Fibroblast of pulmonary artery (primary cell): ENCODE measurements around the gene CCL17.

Experiments used
- DNase-seq: peaks from one replicate; pipeline ENCODE4 v3.0.0-alpha.2; 2010; ENCODE audit warnings: low read depth
- H3K4me3 ChIP-seq: replicated peaks from 2 replicates; pipeline ENCODE4 v1.5.1; 2011; ENCODE audit warnings: low read depth, mild to moderate bottlenecking, control low read depth, low read length, moderate library complexity
- TF ChIP-seq, protein P1 (sequence below): IDR thresholded peaks from 2 replicates; pipeline ENCODE4 v1.5.1; 2011; ENCODE audit warnings: mild to moderate bottlenecking, control low read depth, low read length, inconsistent platforms; ENCODE audit errors: missing control alignments

The CCL17 gene

DNA sequence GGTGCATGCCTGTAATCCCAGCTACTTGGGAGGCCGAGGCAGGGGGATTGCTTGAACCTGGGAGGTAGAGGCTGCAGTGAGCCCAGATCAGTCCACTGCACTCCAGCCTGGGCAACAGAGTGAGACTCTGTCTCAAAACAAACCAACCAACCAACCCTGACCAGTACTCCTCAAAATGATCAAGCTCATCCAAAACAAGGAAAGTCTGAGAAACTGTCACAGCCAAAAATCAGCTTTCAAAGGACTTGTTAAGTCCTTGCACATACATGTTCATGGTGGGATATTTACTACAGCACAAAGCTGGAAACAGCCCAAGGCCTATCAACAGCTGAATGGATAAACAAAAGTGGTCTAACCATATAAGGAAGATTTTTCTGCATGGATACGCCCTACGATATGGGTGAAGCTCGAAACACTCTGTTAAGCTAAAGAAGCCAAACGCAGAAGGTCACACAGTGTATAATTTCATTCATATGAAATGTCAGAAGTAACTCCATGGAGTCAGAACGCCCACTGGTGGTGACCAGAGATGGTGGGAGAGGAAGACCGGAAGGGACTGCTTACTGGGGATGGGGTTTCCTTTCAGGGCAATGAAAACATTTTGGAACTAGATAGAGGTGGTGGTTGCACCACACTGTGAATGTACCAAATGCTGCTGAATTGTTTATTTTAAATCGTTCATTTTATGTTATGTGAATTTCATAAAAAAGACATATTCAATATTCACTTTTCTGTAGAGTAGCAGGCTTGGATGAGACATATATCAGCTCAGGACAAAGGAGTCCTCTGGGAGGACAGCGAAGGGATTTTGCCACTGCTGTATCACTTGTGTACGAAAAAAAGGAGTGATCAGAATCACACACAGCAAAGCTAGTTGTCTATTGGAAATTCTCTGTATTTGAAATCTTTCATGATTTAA lies 17.7 kb downstream of the CCL17 start:
- DNase-seq, result peak; percentile 78
- TF ChIP-seq, protein P1, sequence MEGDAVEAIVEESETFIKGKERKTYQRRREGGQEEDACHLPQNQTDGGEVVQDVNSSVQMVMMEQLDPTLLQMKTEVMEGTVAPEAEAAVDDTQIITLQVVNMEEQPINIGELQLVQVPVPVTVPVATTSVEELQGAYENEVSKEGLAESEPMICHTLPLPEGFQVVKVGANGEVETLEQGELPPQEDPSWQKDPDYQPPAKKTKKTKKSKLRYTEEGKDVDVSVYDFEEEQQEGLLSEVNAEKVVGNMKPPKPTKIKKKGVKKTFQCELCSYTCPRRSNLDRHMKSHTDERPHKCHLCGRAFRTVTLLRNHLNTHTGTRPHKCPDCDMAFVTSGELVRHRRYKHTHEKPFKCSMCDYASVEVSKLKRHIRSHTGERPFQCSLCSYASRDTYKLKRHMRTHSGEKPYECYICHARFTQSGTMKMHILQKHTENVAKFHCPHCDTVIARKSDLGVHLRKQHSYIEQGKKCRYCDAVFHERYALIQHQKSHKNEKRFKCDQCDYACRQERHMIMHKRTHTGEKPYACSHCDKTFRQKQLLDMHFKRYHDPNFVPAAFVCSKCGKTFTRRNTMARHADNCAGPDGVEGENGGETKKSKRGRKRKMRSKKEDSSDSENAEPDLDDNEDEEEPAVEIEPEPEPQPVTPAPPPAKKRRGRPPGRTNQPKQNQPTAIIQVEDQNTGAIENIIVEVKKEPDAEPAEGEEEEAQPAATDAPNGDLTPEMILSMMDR, result peak; percentile 92

DNA sequence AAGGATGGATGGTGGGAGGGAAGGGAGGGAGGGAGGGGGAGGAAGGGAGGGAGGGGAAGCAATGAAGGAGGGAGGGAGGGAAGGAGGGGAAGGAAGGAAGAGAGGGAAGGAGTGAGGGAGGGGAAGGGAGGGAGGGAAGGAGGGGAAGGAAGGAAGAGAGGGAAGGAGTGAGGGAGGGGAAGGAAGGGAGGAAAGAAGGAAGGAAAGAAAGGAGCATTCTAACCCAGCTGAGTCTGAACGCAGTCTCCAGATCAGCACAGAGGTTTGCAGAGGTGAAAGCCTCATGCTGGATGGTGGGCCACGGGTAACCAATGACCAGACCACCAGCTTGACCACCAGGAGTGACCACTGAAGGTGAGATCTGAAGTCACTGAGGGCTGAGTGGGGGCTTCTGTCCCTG lies 18.6 kb downstream of the CCL17 start:
- TF ChIP-seq, protein P1, result no peak
- DNase-seq, result no peak

More for the DNA sequence above, 17.7 kb downstream of the CCL17 start:
- H3K4me3 ChIP-seq, result no peak overlapping the region

DNA sequence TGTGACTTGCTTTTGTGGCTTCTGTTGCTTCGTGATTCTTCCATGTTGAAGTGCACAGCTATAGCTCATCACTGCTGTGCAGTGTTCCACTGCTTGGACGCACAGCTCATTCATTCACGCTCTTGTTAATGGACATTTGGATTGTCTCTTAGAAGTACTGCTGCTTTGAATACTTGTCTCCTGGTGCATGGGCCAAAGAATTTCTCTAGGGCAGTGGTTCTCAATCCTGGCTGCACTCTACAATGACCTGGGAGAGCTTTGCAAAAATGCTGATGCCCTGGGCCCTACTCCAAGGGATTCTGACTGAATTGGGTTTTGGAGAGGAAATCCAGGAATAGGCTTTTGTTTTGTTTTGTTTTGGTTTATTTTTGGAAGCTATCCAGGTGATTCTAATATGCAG lies 20.0 kb downstream of the CCL17 start:
- no peak for DNase-seq
- TF ChIP-seq, protein P1, result no peak
- no peak overlapping the region for H3K4me3 ChIP-seq

More for the DNA sequence above, 18.6 kb downstream of the CCL17 start:
- no peak overlapping the region for H3K4me3 ChIP-seq

DNA sequence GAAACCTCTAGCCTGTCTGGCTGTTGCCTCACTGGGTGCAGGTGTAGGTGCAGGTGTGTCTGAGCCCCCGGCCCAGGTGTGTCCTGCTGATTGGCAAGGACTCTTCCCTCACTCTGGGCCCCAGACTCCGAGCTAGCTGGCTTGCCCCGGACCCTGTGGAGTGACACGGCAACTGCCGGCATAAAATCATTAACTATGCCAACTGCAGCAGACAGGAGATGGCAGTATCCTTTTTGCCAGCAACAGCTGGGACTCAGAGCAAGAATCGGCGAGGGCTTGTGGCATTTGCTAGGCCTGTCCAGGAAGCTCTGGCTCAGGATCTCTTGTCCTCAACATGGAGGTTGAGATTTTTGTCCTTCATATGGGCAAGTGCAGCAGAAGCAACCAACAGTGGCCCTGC lies 21.8 kb downstream of the CCL17 start:
- H3K4me3 ChIP-seq, result no peak overlapping the region
- TF ChIP-seq, protein P1, result no peak
- DNase-seq, result no peak

DNA sequence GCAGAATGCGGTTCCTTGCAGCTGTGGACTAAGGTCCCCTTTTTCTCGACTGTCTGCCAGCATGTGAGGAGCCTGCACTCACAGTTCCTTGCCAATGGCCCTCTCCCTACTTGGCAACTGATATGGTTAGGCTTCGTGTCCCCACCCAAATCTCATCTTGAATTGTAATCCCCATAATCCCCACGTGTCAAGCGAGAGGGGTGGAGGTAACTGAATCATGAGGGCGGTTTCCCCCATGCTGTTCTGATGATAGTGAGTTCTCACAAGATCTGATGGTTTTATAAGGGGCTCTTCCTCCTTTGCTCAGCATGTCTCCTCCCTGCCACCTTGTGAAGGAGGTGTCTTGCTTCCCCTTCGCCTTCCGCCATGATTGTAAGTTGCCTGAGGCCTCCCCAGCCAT lies 22.7 kb downstream of the CCL17 start:
- no peak for DNase-seq
- TF ChIP-seq, protein P1, result no peak
- no peak overlapping the region for H3K4me3 ChIP-seq

DNA sequence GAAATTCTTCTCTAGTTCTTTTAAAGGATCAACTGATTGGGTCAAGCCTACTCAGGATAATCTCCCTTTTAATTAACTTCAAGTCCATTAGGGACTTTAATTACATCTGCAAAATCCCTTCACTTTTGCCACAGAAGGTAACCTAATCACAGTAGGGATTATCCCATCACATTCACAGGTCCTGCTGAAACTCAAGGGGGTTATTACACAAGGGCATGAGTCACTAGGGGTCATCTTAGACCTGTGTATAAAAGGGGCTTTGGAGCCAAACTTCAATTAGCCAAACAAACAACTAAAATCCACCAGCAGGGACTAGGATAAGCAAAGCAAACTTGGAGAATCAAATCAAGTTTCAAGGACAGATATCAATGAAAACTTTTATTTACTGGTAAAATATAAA lies 23.3 kb downstream of the CCL17 start:
- DNase-seq, result peak; percentile 8
- no peak overlapping the region for H3K4me3 ChIP-seq
- TF ChIP-seq, protein P1, result no peak
